Upper lobe of left lung (tissue), 6 donors: ENCODE measurements around the gene ZNF605. TPM values are rescaled to one million over a fixed set of nuclear protein-coding genes. Genes with fewer than 3 reads are reported as not detected.
"Not testable (repeated sequence)": the region's sequence is repeated elsewhere in the genome, so short reads cannot be mapped to it uniquely, and the experiment has no call there.

Experiments
- ATAC-seq, 2 donors: fragments of 200-7000 bp; cut with Tn5 transposase; one replicate each; pipeline ENCODE4 v1.9.1; 2022; ENCODE audit warnings: mild to moderate bottlenecking in 2 of 2, moderate library complexity in 2 of 2; ENCODE audit not compliant: low FRiP score in 2 of 2
- DNase-seq, 2 donors: peaks; one replicate each; pipeline ENCODE4 v3.0.0-alpha.2; 2019 to 2020
- H3K27ac ChIP-seq, 4 donors: fragments of 200-600 bp; sonication (generic); one replicate each; pipeline ENCODE4 v1.5.1; 2016 to 2019
- H3K27me3 ChIP-seq, 4 donors: fragments of 200-600 bp; sonication (generic); one replicate each; pipeline ENCODE4 v1.5.1; 2017 to 2019
- H3K36me3 ChIP-seq, 4 donors: fragments of 200-600 bp; sonication (generic); one replicate each; pipeline ENCODE4 v1.5.1; 2016 to 2019
- H3K4me1 ChIP-seq, 4 donors: fragments of 200-600 bp; sonication (generic); one replicate each; pipeline ENCODE4 v1.5.1; 2018 to 2019
- H3K4me3 ChIP-seq, 4 donors: fragments of 200-600 bp; sonication (generic); one replicate each; pipeline ENCODE4 v1.5.1; 2017 to 2019; ENCODE audit warnings: mild to moderate bottlenecking in 2 of 4, moderate library complexity in 1 of 4
- H3K9me3 ChIP-seq, 4 donors: fragments of 200-600 bp; sonication (generic); one replicate each; pipeline ENCODE4 v1.5.1; 2018 to 2019
- CTCF ChIP-seq, 6 experiments: fragments of 450-650 bp in 4 of 6; fragments of 200-600 bp in 2 of 6; sonication (generic) in 2 of 6; IDR thresholded peaks; one replicate each; pipeline ENCODE4 v1.5.1; 2016 to 2019; ENCODE audit warnings: antibody characterized with exemption in 6 of 6
- EP300 ChIP-seq, 4 donors: sonication (generic); formaldehyde crosslinking; IDR thresholded peaks; one replicate each; pipeline ENCODE4 v1.5.1; 2017; ENCODE audit warnings: antibody characterized with exemption in 4 of 4, control low read depth in 2 of 4
- POLR2A ChIP-seq, 4 donors: fragments of 450-650 bp; IDR thresholded peaks; one replicate each; pipeline ENCODE4 v1.5.1; 2016 to 2017; ENCODE audit warnings: antibody characterized with exemption in 4 of 4, mild to moderate bottlenecking in 2 of 4
- POLR2AphosphoS5 ChIP-seq, 2 donors: sonication (generic); formaldehyde crosslinking; IDR thresholded peaks; one replicate each; pipeline ENCODE4 v1.5.1; 2017; ENCODE audit warnings: antibody characterized with exemption in 2 of 2
- WGBS, 2 donors: methylation state at CpG; one replicate each; pipeline ENCODE4 v1.1.5; 2017 to 2018; 5-methylcytosine and 5-hydroxymethylcytosine counted together
- total RNA-seq, 6 donors: library from RNA; depleted of rRNA in 4 of 6; stranded (reverse); fragments of >200 nt in 4 of 6; gene quantifications; one replicate each; pipeline versions ENCODE4 v1.1.0 to v1.2.1, GENCODE V29; 2016 to 2021
- donor health status: DM: no; HTN: no; CAD: no; lungs with moderate emphysema.
- donor health status: DM: no; HTN: yes; CAD: no; lungs with severe emphysema.

Gene ZNF605
- total RNA-seq, 6 donors from 2014 or later: 6.5 to 24.1 (median 9.4) TPM

GRCh38 chr12:132922676-132923075 is 33.4 kb downstream of the ZNF605 start:
- H3K27ac ChIP-seq: no peak overlapping the region
- H3K4me1 ChIP-seq: no peaks in the 10 kb centered on the region
- H3K27me3 ChIP-seq: no peaks in the 10 kb centered on the region
- TF ChIP-seq EP300 (IDR thresholded peaks at IDR 0.05) (no peak), POLR2A (IDR thresholded peaks at IDR 0.05) (no peak), CTCF (IDR thresholded peaks at IDR 0.05) (no peak), POLR2AphosphoS5 (IDR thresholded peaks at IDR 0.05) (no peak)
- H3K9me3 ChIP-seq: peaks cover 91 to 100% (median 98%) of the 10 kb centered on the region in 4 donors
- H3K36me3 ChIP-seq: peaks cover 0 to 21% (median 5%) of the 10 kb centered on the region in 4 donors
- ATAC-seq: no peak
- no peak for DNase-seq
- H3K4me3 ChIP-seq: no peak overlapping the region
- 95% methylated on average over 4 of the region's 4 CpGs for WGBS, 2 donors

- TF ChIP-seq POLR2AphosphoS5 (IDR thresholded peaks at IDR 0.05): no peak
- no peak for TF ChIP-seq POLR2A (IDR thresholded peaks at IDR 0.05)
- no peak for TF ChIP-seq CTCF (IDR thresholded peaks at IDR 0.05)
- no peak for TF ChIP-seq EP300 (IDR thresholded peaks at IDR 0.05)
- ATAC-seq (no peak), DNase-seq (no peak)
- H3K9me3 ChIP-seq: peaks cover 82 to 100% (median 98%) of the 10 kb centered on the region in 4 donors
- H3K4me1 ChIP-seq: no peaks in the 10 kb centered on the region
- WGBS, 2 donors: 82 to 90% methylated on average over 9 of the region's 9 CpGs
- H3K27ac ChIP-seq: no peak overlapping the region
- H3K4me3 ChIP-seq: no peak overlapping the region
- H3K27me3 ChIP-seq: no peaks in the 10 kb centered on the region
- H3K36me3 ChIP-seq: peaks cover 0 to 11% (median 4%) of the 10 kb centered on the region in 4 donors
These were observed 34.4 kb downstream of the ZNF605 start for GRCh38 chr12:132921685-132922084.

GRCh38 chr12:132918680-132919079 is 37.4 kb downstream of the ZNF605 start:
- ATAC-seq (no peak), DNase-seq (no peak)
- H3K27me3 ChIP-seq: no peaks in the 10 kb centered on the region
- H3K36me3 ChIP-seq: no peaks in the 10 kb centered on the region
- peaks cover 61 to 94% (median 94%) of the 10 kb centered on the region in 4 donors for H3K9me3 ChIP-seq
- no peak overlapping the region for H3K27ac ChIP-seq
- H3K4me3 ChIP-seq: no peak overlapping the region
- H3K4me1 ChIP-seq: no peaks in the 10 kb centered on the region
- TF ChIP-seq POLR2AphosphoS5 (IDR thresholded peaks at IDR 0.05): no peak
- no peak for TF ChIP-seq POLR2A (IDR thresholded peaks at IDR 0.05)
- WGBS, 2 donors: 95 to 96% methylated on average over 6 of the region's 6 CpGs

- peak overlapping the region; percentile 71 to 88 (median 78) for H3K27ac ChIP-seq
- no peak for TF ChIP-seq EP300 (IDR thresholded peaks at IDR 0.05)
- no peak for TF ChIP-seq POLR2A (IDR thresholded peaks at IDR 0.05)
- TF ChIP-seq CTCF (IDR thresholded peaks at IDR 0.05): no peak
- no peak for TF ChIP-seq POLR2AphosphoS5 (IDR thresholded peaks at IDR 0.05)
These were observed 47.1 kb downstream of the ZNF605 start for GRCh38 chr12:132909030-132909368.

GRCh38 chr12:132908145-132909029 is 47.7 kb downstream of the ZNF605 start:
- Histone ChIP-seq H3K9me3 (peaks cover 4 to 55% (median 29%) of the 10 kb centered on the region in 4 donors), H3K4me1 (peaks cover 0 to 23% (median 6%) of the 10 kb centered on the region in 4 donors), H3K36me3 (no peaks in the 10 kb centered on the region), H3K27me3 (no peaks in the 10 kb centered on the region), H3K4me3 (peak overlapping the region; percentile 49 to 65 (median 58)), H3K27ac (peak overlapping the region; percentile 71 to 88 (median 78))
- TF ChIP-seq EP300 (IDR thresholded peaks at IDR 0.05) (no peak), POLR2AphosphoS5 (IDR thresholded peaks at IDR 0.05) (peak; percentile 24 to 76), CTCF (IDR thresholded peaks at IDR 0.05) (no peak), POLR2A (IDR thresholded peaks at IDR 0.05) (peak in 1 of 4 donors; percentile 38)
- ATAC-seq: peak; percentile 97
- DNase-seq: peak; percentile 92 to 95
- 0 to 2% methylated on average over 17 to 39 of the region's 85 CpGs for WGBS, 2 donors

More at GRCh38 chr12:132909030-132909368, 47.1 kb downstream of the ZNF605 start:
- ATAC-seq (peak; percentile 13 to 15), DNase-seq (no peak)
- no peaks in the 10 kb centered on the region for H3K36me3 ChIP-seq
- peak overlapping the region; percentile 49 to 65 (median 58) for H3K4me3 ChIP-seq
- peaks cover 5 to 60% (median 32%) of the 10 kb centered on the region in 4 donors for H3K9me3 ChIP-seq
- no peaks in the 10 kb centered on the region for H3K27me3 ChIP-seq
- peaks cover 0 to 23% (median 6%) of the 10 kb centered on the region in 4 donors for H3K4me1 ChIP-seq
- 2% methylated on average over 20 of the region's 22 CpGs for WGBS, 2 donors

- H3K27me3 ChIP-seq, H3K36me3 ChIP-seq, ATAC-seq: not testable (repeated sequence)
- H3K9me3 ChIP-seq: peaks cover 4 to 52% (median 27%) of the 10 kb centered on the region in 4 donors
- peak in 1 of 2 donors; percentile 76 for DNase-seq
- H3K4me3 ChIP-seq: peak overlapping the region in 3 of 4 donors; percentile 49 to 65 (median 61)
- H3K27ac ChIP-seq: peak overlapping the region; percentile 50 to 81 (median 73)
- H3K4me1 ChIP-seq: peaks cover 0 to 23% (median 6%) of the 10 kb centered on the region in 4 donors
- WGBS, 2 donors: 8 to 10% methylated on average over 21 to 23 of the region's 23 CpGs
These were observed 48.3 kb downstream of the ZNF605 start for GRCh38 chr12:132907789-132908144.
